TTC549 (cell line): ENCODE data around the gene CCDC85A.

ENCODE experiments used
- FAIRE-seq: peaks from 2 replicates; lab custom pipeline; 2012; peaks lifted over from hg19 to GRCh38; lab: Jason Lieb, UNC

The CCDC85A gene

DNA sequence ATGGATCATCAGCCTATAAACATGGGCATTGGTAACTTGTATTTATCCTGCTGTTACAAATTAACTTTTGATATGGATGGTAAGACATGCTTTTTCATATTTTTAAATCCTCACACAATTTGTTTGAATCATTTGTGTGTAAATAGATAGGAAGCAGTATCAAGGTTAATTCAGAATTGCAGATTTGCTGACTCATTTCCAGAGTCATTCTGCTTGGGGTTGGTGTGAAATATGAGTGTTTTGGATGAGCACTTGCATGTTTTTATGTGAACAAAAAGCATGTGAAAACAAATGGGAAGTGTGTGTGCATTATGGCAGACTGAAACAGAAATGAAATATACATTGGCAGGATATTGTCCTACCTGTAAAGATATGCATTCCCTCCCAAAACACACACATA lies 11.8 kb downstream of the CCDC85A start:
- no peak for FAIRE-seq

DNA sequence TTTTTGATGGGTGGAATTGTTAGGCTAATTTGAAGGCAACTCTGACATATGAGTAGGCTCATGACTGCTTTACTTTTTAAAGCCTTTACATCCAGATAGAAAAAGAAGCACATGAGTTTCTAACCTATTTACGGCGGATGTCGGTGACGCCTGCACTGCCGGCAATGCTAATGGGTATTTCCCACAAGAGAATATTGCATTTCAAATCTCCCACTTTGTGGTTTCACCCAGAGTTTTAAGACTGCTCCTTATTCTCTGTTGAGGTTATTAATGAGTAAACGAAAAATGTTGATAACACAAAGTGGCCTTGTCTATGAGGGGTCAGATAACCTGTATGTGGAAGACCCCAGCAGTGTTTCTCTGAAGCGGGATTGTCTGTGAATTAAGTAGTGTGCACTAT lies 14.0 kb downstream of the CCDC85A start:
- FAIRE-seq = no peak

DNA sequence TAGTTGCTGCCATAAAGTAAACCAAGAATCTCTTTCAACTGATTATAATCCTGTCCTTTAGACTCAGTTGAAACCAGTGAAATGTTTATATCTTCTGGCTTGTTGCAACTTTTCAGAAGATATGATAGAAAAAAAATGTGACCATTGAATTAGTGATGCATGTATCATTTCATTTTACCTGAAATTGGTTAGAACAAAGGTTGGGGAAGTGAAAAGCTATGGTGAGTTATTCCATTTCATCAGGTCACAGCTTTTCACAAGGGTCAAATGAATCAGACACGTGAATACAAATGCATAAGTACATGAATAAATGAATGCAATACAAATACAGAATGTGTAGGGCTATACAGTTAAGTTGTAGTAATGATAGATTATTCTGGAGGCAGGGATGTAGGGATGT lies 15.1 kb downstream of the CCDC85A start:
- FAIRE-seq = no peak

DNA sequence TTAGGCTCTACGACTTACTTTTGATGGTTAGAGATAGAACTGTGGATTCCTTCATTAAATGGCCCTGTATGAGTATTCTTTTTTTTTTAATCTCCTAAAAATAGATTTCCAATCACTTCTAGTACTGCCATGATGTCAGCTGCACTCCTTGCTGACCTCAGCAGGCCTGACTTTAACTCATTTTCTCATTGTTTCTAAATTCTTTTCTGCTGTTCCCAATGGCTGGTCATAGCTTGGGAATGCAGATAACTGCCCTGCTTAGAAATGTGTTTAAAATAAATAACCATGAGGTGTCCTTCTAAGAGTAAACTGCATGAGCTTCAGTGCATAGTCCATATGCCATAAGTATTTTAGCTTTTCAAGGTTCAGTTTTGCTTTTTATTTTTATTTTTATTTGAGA lies 15.7 kb downstream of the CCDC85A start:
- no peak for FAIRE-seq

DNA sequence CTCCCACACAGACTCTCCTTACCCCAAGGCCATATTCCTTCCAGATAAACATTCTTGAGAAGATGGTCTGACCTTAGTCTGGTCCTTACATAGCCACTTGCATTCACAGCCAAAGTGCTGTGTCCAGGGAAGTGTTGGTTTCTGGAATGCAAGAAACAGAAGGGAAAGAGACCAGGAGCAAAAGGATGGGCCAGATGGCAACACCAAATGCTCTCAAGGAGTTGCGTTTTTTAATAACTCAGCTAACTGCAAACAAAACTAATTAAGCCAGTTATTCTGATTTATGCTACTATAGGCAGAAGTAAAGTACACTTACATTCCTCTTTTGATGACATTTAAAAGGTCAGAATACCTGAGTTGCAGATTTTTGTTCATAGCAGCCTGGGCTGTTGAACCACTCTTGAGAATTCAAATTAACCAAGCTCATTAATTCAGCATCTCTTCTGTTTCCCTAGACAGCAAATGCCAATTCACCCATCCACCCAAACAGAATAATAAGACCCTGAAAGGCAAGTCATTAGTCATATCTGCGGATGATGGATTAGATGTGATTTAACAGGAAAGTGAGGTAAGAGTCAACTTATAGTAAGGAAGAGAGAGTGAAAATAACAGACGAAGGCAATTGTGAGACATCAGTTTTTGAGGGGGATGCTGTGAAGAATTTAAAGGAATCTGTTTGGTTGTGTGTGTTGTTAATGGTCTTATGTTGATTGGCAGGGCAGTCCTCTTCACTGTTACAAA lies 18.8 kb downstream of the CCDC85A start:
- FAIRE-seq = no peak

DNA sequence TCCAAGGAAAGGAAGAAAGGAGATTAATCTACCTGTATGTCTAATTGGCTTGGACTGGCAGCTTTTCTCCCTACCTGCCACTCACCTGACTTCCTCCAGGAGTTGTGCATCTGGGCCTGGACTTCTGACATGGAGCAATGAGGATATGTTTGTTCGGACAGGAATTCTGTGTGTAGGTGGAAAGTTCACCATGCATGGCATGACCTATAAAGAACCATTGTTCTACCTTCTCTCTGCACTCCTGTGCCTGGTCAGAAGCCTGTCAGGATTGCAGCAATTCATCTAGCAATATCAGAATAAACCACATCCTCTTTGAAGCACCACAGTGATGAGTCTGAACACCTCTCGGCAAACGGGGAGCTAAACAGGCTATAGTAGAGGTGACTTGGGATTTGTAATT lies 20.8 kb downstream of the CCDC85A start:
- FAIRE-seq = no peak

DNA sequence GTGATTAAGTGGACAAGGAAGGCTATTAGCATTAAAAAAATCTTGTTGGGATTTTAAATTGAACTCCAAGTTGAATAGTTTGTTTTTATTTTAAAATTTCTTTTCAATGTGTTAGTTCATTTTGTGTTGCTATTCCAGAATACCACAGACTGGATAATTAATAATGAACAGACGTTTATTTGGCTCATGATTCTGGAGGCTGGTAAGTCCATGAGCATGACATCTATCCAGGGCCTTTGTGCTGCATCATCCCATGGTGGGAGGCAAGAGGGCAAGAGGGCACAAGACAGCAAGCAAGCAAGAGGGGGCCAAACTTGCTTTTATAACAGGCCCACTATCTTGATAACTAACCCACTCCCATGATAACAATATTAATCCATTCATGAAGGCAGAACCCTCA lies 22.5 kb downstream of the CCDC85A start:
- no peak for FAIRE-seq

DNA sequence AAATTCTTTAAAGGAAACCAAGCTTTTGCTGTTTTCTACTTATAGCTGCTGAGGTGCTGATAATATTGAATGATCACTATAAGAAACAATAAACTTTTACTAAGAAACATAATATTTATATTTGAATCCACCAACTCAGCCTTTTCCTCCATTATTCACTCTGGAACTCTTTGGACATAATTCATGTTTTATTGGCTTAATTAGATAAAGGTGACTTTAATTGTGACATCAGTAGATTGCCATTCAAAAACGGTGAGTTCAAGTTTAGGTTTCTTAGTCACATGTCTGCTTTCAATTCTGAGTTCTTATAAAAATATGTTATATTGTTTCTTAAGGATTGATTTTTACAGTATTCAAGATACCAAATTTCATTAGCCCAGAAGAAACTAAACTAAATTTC lies 24.0 kb downstream of the CCDC85A start:
- no peak for FAIRE-seq

DNA sequence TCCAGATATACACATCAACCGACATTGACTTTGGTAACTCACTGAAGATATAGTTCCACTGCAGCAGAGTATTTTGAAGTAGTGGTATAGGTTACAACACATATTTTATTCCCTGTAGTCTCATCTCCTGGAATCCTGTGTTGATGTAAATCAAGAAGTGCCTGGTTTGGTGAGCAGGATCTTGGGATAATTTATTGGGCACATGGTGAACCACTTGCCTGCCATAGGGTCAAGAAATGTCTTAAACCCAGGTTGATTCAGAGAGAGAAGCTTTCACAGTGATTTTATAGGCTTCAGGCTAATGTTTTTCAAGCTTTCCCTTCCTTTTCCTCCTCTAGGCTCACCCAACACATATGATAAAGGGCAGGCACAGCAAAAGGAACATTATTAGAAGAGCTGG lies 24.6 kb downstream of the CCDC85A start:
- FAIRE-seq = no peak

DNA sequence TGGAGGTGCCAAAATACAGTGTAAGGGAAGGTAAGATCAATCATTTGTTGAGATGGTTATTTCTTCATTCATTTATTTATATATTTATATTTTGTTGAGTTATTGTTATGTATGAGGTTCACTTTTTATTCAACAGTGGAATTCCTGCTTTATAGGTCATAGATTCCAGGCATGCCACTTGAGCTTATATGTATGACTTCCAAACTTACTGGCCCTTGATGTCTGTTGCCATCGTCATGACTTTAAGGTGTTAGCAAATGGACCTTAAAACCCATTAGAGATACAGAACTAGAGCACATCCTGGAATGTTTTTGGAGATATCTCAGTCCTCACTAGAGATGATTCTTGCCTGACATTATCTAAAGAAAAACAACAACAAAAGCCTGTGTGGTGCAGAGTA lies 25.9 kb downstream of the CCDC85A start:
- FAIRE-seq = no peak

DNA sequence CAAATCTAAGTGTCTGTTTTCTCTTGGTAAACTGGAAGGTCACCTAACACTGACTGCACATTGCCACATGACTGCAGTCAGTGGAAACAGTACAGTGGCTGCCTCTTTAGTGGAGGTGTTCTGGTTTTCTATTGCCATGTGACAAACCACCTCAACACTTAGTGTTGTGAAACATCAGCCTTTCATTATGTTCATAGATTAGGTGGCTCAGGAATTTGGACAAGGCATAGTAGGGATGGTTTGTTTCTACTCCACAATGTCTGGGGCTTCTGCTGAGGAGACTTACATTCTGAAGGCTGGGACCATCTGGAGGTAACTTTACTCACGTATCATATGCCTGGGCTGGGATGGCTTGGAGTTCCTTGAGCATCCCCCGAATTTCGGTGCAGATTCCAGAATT lies 26.5 kb downstream of the CCDC85A start:
- FAIRE-seq = no peak

DNA sequence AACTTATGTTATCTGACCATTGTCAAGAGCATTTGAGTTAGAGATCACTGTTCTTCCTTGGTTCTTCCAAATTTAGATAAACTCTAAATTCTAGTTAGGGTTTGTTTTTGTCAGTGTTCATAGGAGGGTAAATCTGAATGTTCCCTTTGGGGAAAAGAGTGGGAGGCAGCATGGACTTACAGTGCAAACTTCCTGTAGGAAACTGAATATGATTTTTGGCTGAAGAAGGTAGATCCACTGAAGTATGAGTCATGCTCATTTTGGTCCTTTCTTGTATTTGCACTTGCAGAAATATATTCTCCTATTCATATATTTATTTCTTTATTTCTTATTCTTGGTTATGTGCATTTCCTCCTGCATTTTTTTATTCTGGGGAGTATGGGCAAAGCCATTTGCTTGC lies 27.3 kb downstream of the CCDC85A start:
- FAIRE-seq = no peak

DNA sequence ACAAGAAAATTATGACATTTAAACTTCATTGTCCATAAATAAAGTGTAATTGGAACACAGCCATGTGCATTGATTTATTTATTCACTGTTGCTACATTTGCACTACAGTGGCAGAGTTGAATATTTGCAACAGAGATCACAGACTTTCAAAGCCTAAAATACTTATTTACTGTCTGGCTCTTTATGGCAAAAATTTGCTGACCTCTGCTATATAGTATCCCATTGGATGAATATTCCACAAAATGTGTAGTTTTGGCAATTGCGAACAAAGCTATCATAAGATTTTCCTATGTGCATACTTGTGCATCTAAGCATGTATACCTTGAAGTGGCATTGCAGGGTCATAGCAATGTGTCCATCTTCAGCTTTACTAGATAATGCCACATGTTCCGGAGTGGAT lies 32.1 kb downstream of the CCDC85A start:
- FAIRE-seq = no peak

DNA sequence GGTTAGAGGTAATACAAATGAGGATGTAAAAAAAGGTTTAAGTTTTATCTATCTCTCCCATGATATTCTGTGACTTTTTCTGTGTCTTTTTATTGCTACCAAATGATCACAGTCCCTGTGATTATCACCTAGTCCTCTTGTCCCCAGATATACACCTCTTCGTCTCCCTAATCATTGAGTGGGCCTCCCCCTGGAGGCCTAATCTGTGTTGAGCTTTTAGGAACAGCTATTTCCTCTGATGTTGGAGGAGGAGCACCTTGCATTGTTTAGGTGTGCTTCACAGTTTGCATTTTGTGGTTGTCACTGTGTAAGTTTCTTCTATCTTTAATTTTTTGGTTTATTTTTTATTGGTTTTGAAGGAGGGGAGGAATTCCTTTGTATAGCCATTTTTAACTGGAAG lies 33.3 kb downstream of the CCDC85A start:
- FAIRE-seq = no peak

DNA sequence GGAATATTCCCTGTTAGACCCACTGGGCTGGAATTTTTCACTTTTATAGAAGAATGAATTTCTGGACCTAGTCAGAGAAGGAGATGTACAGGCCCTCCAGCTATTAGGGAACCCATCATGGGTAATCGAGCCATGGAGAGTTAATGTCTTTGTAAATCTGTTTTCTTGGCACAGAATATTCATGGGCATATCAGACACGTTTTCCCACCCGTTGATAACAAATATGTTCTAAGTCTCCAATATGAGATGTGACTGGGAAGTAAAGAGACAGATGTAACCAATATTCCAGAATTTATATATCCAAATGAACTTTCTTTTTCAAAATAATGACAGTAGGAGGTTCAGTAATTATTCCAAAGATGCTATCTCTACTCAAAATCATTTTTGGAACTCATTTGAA lies 38.7 kb downstream of the CCDC85A start:
- no peak for FAIRE-seq

DNA sequence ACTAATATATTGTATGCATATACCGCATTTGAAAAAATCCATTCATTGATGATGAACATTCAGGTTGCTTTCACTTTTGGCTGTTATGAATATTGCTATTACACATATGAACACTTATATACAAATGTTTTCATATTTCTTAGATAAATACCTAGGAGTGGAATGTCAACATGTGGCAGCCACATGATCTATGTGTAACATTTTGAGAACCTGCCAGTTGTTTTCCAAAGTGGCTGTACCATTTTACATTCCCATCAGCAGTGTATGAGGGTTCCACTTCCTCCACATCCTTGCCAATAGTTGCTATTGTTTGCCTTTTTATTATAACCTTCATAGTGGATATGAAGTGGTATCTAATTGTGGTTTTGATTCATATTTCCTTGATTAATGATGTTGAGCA lies 40.5 kb downstream of the CCDC85A start:
- no peak for FAIRE-seq

DNA sequence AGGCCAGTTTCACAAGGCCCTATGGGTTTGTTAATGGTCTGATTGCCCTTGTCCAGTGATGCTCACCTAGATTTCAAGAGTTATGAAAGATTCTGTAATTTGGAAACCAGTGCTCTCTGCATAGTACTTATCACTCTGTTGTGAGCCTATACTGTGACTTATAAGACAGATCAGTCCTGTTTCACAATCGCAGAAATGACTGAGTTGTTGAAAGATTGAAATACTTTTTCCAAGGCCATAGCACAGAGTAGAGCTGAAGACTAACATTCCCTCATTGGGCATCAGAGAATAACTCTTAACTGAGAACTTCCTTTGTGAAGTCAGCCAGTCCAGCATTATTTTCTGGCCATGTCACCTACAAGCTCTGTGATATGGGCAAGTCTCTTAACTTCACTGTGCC lies 44.0 kb downstream of the CCDC85A start:
- FAIRE-seq = no peak

DNA sequence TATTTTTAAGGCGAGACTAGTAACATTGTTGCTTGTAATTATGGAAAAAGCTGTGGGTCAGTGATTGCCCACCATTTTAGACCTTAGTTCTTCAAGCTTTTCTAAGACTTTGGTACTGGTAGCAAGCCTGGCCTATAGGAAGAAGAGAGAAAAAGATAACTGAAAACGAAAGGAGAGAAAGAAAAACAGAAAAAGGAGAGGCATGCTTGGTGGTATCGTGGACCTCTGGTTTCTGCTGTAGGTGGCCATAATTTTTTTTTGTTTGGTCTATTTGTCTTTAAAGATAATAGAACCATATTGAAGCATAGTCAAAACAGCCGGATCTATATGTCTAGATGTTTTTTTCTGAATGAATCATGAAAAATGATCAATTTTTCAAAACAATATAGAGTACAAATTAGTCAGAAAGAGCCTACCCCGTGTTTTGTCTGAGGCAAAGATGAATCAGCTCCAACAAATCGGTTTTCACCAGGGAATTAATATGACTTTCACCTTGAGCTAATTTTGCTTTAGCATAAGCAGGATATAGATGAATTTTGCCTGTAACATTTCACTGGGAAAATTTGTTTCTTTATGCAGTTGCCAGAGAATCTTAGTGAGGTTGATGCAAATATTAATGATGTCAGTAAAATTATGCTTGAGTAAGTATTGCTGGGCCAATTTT lies 45.7 kb downstream of the CCDC85A start:
- FAIRE-seq = no peak

DNA sequence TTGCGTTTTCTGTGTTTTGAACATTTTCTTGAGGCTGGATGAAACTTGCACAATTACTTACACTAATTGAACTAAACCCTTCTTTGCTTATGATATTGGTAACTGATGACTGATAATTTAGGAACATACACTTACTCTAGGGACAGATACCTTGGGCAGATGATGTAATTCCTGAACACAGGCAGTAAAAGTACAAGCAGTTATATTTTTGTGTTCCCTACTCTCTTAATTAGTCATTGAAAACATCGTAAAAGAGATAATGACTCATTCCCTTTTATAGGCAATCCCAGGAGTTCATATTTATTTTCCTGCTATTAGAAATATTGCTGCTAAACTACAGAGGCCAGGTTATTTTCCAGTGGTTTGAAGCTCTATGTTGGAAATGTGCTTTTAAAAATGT lies 46.4 kb downstream of the CCDC85A start:
- FAIRE-seq = no peak

DNA sequence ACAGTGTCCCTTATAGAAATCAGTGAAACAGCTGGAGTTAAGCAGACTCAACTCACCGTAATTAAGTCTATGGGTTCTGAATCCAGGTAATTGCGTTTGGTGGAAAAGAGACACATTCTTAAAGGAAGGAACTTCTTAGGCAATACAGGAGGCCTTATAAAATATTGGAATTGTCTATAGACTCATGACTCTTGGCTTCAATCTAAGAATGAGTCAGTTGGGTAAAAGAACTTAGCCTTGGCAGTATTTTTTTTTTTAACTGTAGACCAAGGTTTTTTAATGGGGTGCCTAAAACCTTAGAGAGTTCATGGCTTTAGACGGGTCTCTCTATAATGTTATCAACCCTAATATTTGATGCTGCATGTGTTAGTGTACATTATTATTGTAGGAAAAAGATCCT lies 47.6 kb downstream of the CCDC85A start:
- FAIRE-seq = no peak

DNA sequence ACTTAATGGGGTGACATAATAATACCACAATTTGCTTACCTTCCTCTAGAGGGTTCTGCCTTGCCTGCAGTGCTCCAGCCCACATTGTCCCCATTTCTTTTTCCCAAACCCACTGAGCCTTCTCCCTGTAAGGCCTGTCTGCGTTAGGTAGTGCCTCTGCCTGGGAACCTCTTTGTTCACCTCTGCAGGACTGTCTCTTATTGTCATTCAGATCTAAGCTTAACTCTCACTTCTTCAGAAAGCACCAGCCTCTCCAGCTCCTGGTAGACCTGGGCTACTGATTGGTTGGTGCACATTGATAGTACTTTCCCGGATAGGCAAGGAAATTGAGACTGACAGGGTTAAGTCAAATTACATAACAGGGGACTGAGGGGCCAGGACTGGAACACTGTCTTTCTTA lies 49.1 kb downstream of the CCDC85A start:
- FAIRE-seq = no peak

DNA sequence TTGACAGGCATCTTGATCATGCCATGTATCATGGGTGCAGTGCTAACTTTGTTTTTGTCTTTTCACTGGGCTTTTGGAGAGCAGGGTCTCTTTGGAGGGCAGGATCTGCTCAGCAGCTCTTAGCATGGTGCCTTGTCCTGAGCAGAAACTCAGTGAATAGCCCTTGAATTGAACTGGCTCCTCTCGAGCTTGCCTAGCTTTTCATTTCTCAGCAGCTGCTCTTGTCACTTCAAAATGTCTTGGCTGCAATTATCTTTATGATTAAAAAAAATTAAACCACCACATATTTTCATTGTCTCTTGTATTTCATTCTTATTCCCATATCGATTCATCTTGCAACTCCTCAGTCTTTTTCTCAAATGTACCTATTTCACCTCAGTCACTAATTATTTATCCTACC lies 50.5 kb downstream of the CCDC85A start:
- no peak for FAIRE-seq

DNA sequence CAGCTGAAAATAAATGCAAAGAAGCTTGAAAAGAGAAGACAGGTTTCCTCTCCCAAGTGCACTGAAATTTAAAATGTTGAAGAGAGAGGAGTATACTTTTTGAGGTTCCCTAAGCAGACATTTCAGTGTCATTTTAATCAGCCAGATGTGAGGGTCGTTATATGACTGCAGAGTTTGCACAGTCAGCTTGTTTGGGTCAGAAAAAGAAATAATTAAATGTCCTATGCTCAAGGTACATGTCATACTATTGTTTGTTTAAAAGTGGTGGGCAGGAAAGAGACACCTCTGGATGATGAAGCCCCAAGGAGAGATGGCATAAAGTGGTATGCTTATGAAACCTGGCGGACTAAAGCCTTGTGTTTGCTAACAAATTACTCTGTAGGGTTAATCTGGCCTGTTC lies 55.2 kb downstream of the CCDC85A start:
- no peak for FAIRE-seq

DNA sequence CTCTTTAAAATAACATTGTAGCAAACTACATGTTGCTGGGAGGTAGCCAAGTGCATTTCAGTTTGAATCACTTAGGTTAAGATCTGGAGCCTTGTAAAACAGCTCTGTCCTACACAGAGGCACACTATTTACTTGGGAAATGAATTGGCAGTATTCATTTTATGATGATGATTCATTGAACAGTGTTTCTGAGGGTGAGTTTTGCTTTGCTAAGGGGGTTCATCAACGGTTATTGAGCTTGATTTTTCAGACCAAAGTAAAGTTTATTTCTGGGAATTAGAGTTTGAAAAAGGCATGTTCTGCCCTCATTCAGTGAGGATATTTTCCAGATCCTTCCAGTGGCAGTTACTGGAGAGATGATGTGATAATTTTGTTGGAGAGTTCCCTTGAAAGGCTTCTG lies 55.6 kb downstream of the CCDC85A start:
- no peak for FAIRE-seq
